WI38 (cell line): Measurements from ENCODE around the gene NDUFAF8.

Experiments
- H3K4me3 ChIP-seq: 2 replicates; pipeline ENCODE4 v1.5.1; 2011; ENCODE audit warnings: low read depth, mild to moderate bottlenecking, control low read depth, low read length
- TF ChIP-seq, protein P1 (sequence below): IDR thresholded peaks from 2 replicates; pipeline ENCODE4 v1.5.1; 2012; ENCODE audit warnings: low read depth, mild to moderate bottlenecking, control low read depth, low read length

Gene NDUFAF8

GRCh38 chr17:81193051-81193410 lies 46.1 kb upstream of the NDUFAF8 start:
- H3K4me3 ChIP-seq = no peak overlapping the region
- TF ChIP-seq, protein P1, sequence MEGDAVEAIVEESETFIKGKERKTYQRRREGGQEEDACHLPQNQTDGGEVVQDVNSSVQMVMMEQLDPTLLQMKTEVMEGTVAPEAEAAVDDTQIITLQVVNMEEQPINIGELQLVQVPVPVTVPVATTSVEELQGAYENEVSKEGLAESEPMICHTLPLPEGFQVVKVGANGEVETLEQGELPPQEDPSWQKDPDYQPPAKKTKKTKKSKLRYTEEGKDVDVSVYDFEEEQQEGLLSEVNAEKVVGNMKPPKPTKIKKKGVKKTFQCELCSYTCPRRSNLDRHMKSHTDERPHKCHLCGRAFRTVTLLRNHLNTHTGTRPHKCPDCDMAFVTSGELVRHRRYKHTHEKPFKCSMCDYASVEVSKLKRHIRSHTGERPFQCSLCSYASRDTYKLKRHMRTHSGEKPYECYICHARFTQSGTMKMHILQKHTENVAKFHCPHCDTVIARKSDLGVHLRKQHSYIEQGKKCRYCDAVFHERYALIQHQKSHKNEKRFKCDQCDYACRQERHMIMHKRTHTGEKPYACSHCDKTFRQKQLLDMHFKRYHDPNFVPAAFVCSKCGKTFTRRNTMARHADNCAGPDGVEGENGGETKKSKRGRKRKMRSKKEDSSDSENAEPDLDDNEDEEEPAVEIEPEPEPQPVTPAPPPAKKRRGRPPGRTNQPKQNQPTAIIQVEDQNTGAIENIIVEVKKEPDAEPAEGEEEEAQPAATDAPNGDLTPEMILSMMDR = no peak

DNA sequence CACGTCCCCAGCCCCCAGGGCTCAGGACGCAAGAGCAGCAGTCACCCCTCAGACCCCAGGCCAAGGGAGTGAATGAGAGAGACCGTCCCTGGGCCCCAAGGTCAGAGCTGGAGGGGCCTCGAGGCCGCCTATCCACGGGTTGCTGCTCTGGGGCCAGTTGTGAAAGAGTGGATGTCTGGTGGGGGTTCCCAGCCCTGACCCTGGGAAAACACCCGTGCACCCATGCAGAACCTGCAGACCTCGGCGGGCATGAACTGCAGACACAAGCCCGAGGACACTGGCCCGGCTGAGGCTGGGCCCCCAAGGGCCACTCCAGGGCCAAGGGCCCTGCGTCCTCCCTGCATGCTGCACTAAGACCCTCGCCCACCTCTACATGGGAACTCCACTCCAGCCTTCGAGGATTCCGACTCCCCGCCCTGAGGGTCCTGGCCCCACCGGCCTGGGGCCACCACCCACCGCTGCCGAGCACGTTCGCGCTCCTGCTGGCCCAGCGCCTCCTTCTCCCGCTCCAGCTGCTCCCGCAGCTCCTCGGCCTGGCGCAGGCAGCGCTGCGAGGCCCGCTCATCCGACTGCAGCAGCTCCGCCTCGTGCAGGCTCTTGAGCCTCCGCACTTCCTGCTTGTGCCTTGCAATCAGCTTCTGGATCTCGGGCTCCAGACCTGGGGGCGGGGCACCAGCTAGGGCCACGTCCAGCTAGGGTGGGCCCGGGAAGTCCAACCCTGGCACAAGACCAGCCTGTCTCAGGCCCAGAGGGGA lies 45.5 kb upstream of the NDUFAF8 start:
- H3K4me3 ChIP-seq = no peak overlapping the region
- TF ChIP-seq, protein P1 = no peak

DNA sequence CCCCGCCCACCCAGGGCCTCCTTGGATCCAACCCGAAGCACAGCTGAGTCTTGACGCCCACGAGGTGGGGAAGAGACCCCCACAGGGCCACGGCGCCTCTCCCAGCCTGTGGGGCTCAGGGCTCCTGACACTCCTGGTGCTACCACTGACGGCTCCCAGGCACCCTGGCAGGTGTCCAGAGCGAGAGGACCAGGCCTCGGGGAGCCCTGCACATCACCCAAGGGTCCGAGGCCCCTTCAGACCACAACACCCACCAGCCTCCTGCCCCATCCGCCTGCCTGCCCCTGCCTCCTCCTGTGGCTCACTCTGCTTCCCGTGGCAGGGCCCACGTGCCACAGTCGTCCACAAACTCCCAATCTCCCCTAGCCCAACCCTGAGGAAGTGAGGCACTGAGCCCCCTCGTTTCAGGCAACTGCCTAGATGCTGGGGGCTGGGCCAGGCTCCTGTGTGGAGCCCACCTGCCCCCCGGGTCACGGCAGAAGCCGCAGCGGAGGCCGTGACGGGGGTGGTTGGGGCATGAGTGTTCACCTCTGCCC lies 44.8 kb upstream of the NDUFAF8 start:
- no peak overlapping the region for H3K4me3 ChIP-seq
- TF ChIP-seq, protein P1 = no peak

DNA sequence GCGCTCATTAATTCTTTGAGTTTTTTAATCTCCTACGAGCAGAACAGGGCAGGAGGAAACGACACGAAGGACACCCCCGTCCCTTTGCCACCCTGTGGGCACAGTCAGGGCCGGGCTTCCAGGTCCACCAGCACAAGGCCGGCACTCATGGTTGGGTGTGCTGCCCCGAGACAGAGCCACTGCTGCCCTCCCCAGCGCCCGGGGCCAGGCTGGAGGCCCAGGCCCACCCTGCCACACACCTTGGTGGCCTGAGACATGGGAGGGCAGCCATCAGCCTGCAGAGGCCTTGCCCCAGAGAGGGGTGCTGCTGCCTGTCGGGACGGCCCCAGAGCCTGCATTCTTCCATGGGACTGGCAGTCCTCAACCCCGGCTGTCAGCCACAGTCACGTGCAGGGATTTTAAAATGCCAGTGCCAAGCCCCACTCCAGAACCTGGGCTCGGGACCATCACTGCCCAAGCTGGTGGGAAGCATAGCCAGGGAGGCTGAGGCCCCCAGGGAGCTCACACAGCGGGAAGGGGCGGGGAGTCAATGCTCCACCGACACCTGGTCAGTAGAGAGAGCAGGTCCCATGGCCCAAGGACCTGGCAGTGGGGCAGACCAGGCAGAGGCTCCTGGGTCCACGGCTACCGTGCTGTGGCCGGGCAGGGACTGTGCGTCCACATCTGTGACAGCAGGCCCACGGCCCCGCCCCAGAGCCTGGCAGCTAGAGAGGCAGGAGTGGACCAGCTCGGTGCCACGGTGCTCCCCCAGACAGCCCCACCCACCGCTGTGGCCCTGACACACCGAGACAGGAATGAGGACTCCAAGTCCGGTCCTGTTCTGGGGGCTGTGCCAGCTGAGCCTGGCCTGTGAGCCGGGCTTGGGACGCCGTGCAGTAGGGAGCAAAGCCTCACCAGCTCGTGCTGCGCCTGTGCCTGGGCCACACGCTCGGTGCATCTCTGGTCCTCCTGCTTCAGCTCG lies 43.9 kb upstream of the NDUFAF8 start:
- H3K4me3 ChIP-seq = no peak overlapping the region
- TF ChIP-seq, protein P1 = no peak

GRCh38 chr17:81195941-81196495 lies 43.1 kb upstream of the NDUFAF8 start:
- TF ChIP-seq, protein P1 = no peak
- H3K4me3 ChIP-seq = no peak overlapping the region

GRCh38 chr17:81196505-81197408 lies 42.4 kb upstream of the NDUFAF8 start:
- TF ChIP-seq, protein P1 = no peak
- no peak overlapping the region for H3K4me3 ChIP-seq
